Endothelial cell of umbilical vein (primary cell): Measurements from ENCODE around the gene HADH. TPM values are rescaled to one million over a fixed set of nuclear protein-coding genes. Genes with fewer than 3 reads are reported as not detected.

ENCODE experiments used
- BruUV-seq: library from RNA; stranded (reverse); fragments of 400-500 nt; replicated peaks from 2 replicates; lab custom pipeline; 2021; lab: Mats Ljungman, UMichigan
- CTCF ChIA-PET: fragments of 300-600, 350-600 bp; sonication (Branson Sonifier 250); formaldehyde crosslinking; loops from one replicate; lab custom pipeline; 2021; ENCODE audit warnings: antibody characterized with exemption, inconsistent platforms; lab: Charles Lee
- POLR2A ChIA-PET: fragments of 300-600, 350-600 bp; sonication (Branson Sonifier 250); formaldehyde crosslinking; loops from one replicate; lab custom pipeline; 2021; ENCODE audit warnings: antibody characterized with exemption, inconsistent platforms; lab: Charles Lee
- DNase-seq: peaks from one replicate; pipeline ENCODE4 v3.0.0-alpha.2; 2011; ENCODE audit warnings: low read depth, low spot score
- FAIRE-seq: peaks from 2 replicates; lab custom pipeline; 2011; peaks lifted over from hg19 to GRCh38; lab: Jason Lieb, UNC
- H2AFZ ChIP-seq: 2 replicates; pipeline ENCODE4 v1.6.0; 2012; ENCODE audit warnings: low read depth, low read length, control low read depth, inconsistent platforms
- H3K27ac ChIP-seq: 2 replicates; pipeline ENCODE4 v1.5.1; 2011; ENCODE audit warnings: low read depth, mild to moderate bottlenecking, control low read depth, low read length, moderate library complexity; ENCODE audit not compliant: insufficient read depth
- H3K27me3 ChIP-seq, 2 experiments: 2 replicates each; pipeline versions ENCODE4 v1.6.0 to v1.6.1; 2011; ENCODE audit warnings: low read length in 2 of 2, mixed read lengths in 1 of 2; ENCODE audit not compliant: control insufficient read depth in 2 of 2, insufficient read depth in 2 of 2
- H3K36me3 ChIP-seq, 2 experiments: 2 replicates in 1 of 2; 3 replicates in 1 of 2; pipeline ENCODE4 v1.5.1; 2011; ENCODE audit warnings: low read length in 2 of 2, mild to moderate bottlenecking in 1 of 2, moderate library complexity in 1 of 2; ENCODE audit not compliant: control insufficient read depth in 2 of 2, insufficient read depth in 2 of 2; ENCODE audit errors: extremely low read depth in 1 of 2
- H3K4me1 ChIP-seq: 3 replicates; pipeline ENCODE4 v1.5.1; 2011; ENCODE audit warnings: mild to moderate bottlenecking, low read length; ENCODE audit not compliant: control insufficient read depth, insufficient read depth; ENCODE audit errors: extremely low read depth
- H3K4me2 ChIP-seq: 2 replicates; pipeline ENCODE4 v1.6.1; 2011; ENCODE audit warnings: low read length, control low read depth, mixed read lengths; ENCODE audit not compliant: insufficient read depth
- H3K4me3 ChIP-seq, 3 experiments: fragments of 200-600 bp in 1 of 3; sonication (generic), shearing (Covaris generic) in 1 of 3; replicated peaks in 1 of 3; 2 replicates each; pipeline ENCODE4 v1.5.1; 2011 to 2016; ENCODE audit warnings: control low read depth in 3 of 3, low read length in 3 of 3, mild to moderate bottlenecking in 2 of 3, inconsistent platforms in 1 of 3, low read depth in 1 of 3, moderate library complexity in 1 of 3; ENCODE audit not compliant: insufficient read depth in 1 of 3
- H3K79me2 ChIP-seq: 2 replicates; pipeline ENCODE4 v1.6.0; 2012; ENCODE audit warnings: low read length, inconsistent platforms; ENCODE audit not compliant: control insufficient read depth, insufficient read depth
- H3K9ac ChIP-seq: replicated peaks from 2 replicates; pipeline ENCODE3; 2011; ENCODE audit warnings: low read length, control low read depth; ENCODE audit not compliant: insufficient read depth; ENCODE audit errors: extremely low read depth
- H3K9me1 ChIP-seq: replicated peaks from 3 replicates; pipeline ENCODE4 v1.6.0; 2011; ENCODE audit warnings: mild to moderate bottlenecking, low read length; ENCODE audit not compliant: control insufficient read depth, insufficient read depth; ENCODE audit errors: extremely low read depth
- H3K9me3 ChIP-seq: replicated peaks from 2 replicates; pipeline ENCODE4 v1.5.1; 2012; ENCODE audit warnings: low read length, inconsistent platforms; ENCODE audit not compliant: control insufficient read depth, insufficient read depth
- H4K20me1 ChIP-seq: replicated peaks from 2 replicates; pipeline ENCODE3; 2011; ENCODE audit warnings: mild to moderate bottlenecking, low read length; ENCODE audit not compliant: control insufficient read depth, insufficient read depth; ENCODE audit errors: extremely low read depth
- EZH2 ChIP-seq: IDR thresholded peaks from 2 replicates; pipeline ENCODE4 v1.6.1; 2012; ENCODE audit warnings: borderline replicate concordance, low read depth, mild to moderate bottlenecking, moderate library complexity, low read length, inconsistent platforms; ENCODE audit not compliant: severe bottlenecking
- FOS ChIP-seq: IDR thresholded peaks from 2 replicates; pipeline ENCODE4 v1.6.1; 2011; ENCODE audit warnings: mild to moderate bottlenecking, low read length, moderate library complexity, borderline replicate concordance; ENCODE audit not compliant: insufficient read depth
- GATA2 ChIP-seq: IDR thresholded peaks from 2 replicates; pipeline ENCODE4 v1.7.0; 2011; ENCODE audit warnings: low read depth, mild to moderate bottlenecking, moderate library complexity, mixed read lengths, low read length; ENCODE audit not compliant: insufficient read length, insufficient read depth
- JUN ChIP-seq: IDR thresholded peaks from 2 replicates; pipeline ENCODE4 v1.6.1; 2011; ENCODE audit warnings: borderline replicate concordance, low read depth; ENCODE audit not compliant: insufficient read length, insufficient read depth
- MAX ChIP-seq: IDR thresholded peaks from 2 replicates; pipeline ENCODE4 v1.6.1; 2011; ENCODE audit not compliant: insufficient read depth, insufficient read length
- MYC ChIP-seq: IDR thresholded peaks from one replicate; pipeline ENCODE4 v1.6.1; 2011; ENCODE audit warnings: mild to moderate bottlenecking, low read depth, low read length
- POLR2A ChIP-seq: IDR thresholded peaks from 2 replicates; pipeline ENCODE4 v1.6.1; 2012; ENCODE audit warnings: low read depth, mild to moderate bottlenecking, control low read depth, low read length
- POLR2AphosphoS5 ChIP-seq: IDR thresholded peaks from 2 replicates; pipeline ENCODE4 v1.6.1; 2012; ENCODE audit warnings: low read depth, mild to moderate bottlenecking, control low read depth, low read length, moderate library complexity; ENCODE audit not compliant: insufficient read depth
- dilution Hi-C: fragments of 300-500 bp; cut with MboI; formaldehyde crosslinking; loops from one replicate; pipeline ENCODE4 v1.15.0; 2019; ENCODE audit warnings: low sequenced_read_pairs; ENCODE audit not compliant: extremely low pct_ligation_motif_present
- intact Hi-C: fragments of 100-400 bp; cut with micrococcal nuclease; formaldehyde crosslinking; loops from one replicate; pipeline ENCODE4 v1.10.0; 2022
- polyA plus RNA-seq, 4 experiments: library from polyadenylated mRNA; depleted of rRNA in 3 of 4; stranded (reverse) in 3 of 4; unstranded in 1 of 4; fragments of >200 nt; gene quantifications; 2 replicates each; pipeline versions ENCODE4 v1.2.1 to v1.2.3, GENCODE V29; 2011 to 2012; ENCODE audit warnings: missing spikeins in 1 of 4
- total RNA-seq: library from RNA; stranded (reverse); gene quantifications from 2 replicates; pipeline ENCODE4 v1.2.3, GENCODE V29; 2021
- TF ChIP-seq, protein P1 (sequence below), 2 donors: IDR thresholded peaks; 1 replicate in 1 of 2; 2 replicates in 1 of 2; pipeline ENCODE4 v1.5.1; 2011; ENCODE audit warnings: low read length in 2 of 2, mild to moderate bottlenecking in 2 of 2, moderate library complexity in 2 of 2, control low read depth in 1 of 2, inconsistent platforms in 1 of 2, low read depth in 1 of 2; ENCODE audit not compliant: insufficient read depth in 1 of 2; ENCODE audit errors: extremely low read depth in 1 of 2

The HADH gene
- total and polyA plus RNA-seq, 2 donors (not counting 3 experiments of a cell fraction or from before 2014, with no cell fraction given) = 19.2 to 20.3 TPM

DNA sequence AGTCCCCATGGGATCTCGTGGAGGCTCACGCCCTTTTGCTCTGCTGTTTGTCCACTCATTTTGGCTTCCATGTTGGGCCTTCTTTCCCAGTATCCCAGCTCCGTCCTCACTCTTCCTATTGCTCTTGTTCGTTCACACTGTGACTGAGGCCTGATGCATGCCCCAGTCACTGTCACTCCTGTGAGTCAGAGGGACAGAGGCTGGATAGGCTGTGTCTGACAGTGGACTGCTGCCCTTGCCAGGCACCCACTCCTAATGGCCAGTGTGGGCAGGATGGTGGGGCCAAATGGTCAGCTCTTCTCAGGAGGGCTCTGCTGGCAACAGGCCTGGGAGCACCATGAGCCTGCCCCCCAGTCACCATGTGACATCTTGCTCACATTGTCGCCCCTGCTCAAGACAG lies 40.0 kb downstream of the HADH start:
- Histone ChIP-seq H4K20me1 (no peaks in the 10 kb centered on the region), H3K9ac (no peak overlapping the region), H3K4me3 (no peak overlapping the region), H3K4me1 (no peaks in the 10 kb centered on the region), H2AFZ (no peak overlapping the region), H3K27me3 (no peaks in the 10 kb centered on the region), H3K36me3 (no peaks in the 10 kb centered on the region), H3K9me3 (no peaks in the 10 kb centered on the region), H3K9me1 (no peaks in the 10 kb centered on the region), H3K79me2 (no peaks in the 10 kb centered on the region), H3K4me2 (no peak overlapping the region), H3K27ac (no peak overlapping the region)
- no peak for DNase-seq
- BruUV-seq = no TSS peak
- TF ChIP-seq POLR2A (no peak), GATA2 (no peak), JUN (no peak), MYC (no peak), EZH2 (no peak), MAX (no peak), FOS (no peak), POLR2AphosphoS5 (no peak)
- TF ChIP-seq, protein P1, sequence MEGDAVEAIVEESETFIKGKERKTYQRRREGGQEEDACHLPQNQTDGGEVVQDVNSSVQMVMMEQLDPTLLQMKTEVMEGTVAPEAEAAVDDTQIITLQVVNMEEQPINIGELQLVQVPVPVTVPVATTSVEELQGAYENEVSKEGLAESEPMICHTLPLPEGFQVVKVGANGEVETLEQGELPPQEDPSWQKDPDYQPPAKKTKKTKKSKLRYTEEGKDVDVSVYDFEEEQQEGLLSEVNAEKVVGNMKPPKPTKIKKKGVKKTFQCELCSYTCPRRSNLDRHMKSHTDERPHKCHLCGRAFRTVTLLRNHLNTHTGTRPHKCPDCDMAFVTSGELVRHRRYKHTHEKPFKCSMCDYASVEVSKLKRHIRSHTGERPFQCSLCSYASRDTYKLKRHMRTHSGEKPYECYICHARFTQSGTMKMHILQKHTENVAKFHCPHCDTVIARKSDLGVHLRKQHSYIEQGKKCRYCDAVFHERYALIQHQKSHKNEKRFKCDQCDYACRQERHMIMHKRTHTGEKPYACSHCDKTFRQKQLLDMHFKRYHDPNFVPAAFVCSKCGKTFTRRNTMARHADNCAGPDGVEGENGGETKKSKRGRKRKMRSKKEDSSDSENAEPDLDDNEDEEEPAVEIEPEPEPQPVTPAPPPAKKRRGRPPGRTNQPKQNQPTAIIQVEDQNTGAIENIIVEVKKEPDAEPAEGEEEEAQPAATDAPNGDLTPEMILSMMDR (IDR thresholded peaks at IDR 0.05; ENCODE audit: extremely low read depth in 1 of 2, insufficient read depth in 1 of 2, low read depth in 1 of 2, low read length in 2 of 2) = no peak
- ChIA-PET CTCF (interaction anchor here (1.0 to 8.1 kb wide), 8 partner anchors 10 to 608 kb away, joined by 3 to 93 read pairs (median 8); no protein-coding TSS in a partner anchor), POLR2A (no interaction called here)
- intact Hi-C loops = loop anchor here (1.0 kb wide), 2 partner anchors 464 to 543 kb away; no protein-coding TSS in a partner anchor
- no peak for FAIRE-seq
- dilution Hi-C loops = no loop called here
